Neural progenitor cell (in vitro differentiated cells): ENCODE results near the gene POU5F1. TPM values are rescaled to one million over a fixed set of nuclear protein-coding genes. Genes with fewer than 3 reads are reported as not detected.

Experiments used
- DNase-seq: peaks from one replicate; pipeline ENCODE4 v3.0.0-alpha.2; 2016; ENCODE audit warnings: low spot score
- H2AFZ ChIP-seq: fragments of 200-600 bp; sonication (generic); replicated peaks from 2 replicates; pipeline ENCODE4 v1.6.1; 2016; ENCODE audit warnings: antibody characterized with exemption
- H3F3A ChIP-seq: fragments of 200-600 bp; sonication (generic); 2 replicates; pipeline ENCODE4 v1.6.1; 2016; ENCODE audit warnings: antibody characterized with exemption, low read depth
- H3K27ac ChIP-seq: fragments of 200-600 bp; sonication (generic); 2 replicates; pipeline ENCODE4 v1.5.1; 2016; ENCODE audit warnings: mild to moderate bottlenecking
- H3K27me3 ChIP-seq: fragments of 200-600 bp; sonication (generic); 2 replicates; pipeline ENCODE4 v1.6.1; 2016; ENCODE audit warnings: mild to moderate bottlenecking, moderate library complexity
- H3K36me3 ChIP-seq: fragments of 200-600 bp; sonication (generic); 2 replicates; pipeline ENCODE4 v1.5.1; 2016
- H3K4me1 ChIP-seq: fragments of 200-600 bp; sonication (generic); 2 replicates; pipeline ENCODE4 v1.6.1; 2016; ENCODE audit warnings: mixed run types
- H3K4me2 ChIP-seq: fragments of 200-600 bp; sonication (generic); 2 replicates; pipeline ENCODE4 v1.6.1; 2016
- H3K4me3 ChIP-seq: fragments of 200-600 bp; sonication (generic); 2 replicates; pipeline ENCODE4 v1.5.1; 2016
- H3K79me2 ChIP-seq: fragments of 200-600 bp; sonication (generic); 2 replicates; pipeline ENCODE4 v1.6.1; 2016; ENCODE audit warnings: low read depth
- H3K9ac ChIP-seq: fragments of 200-600 bp; sonication (generic); 2 replicates; pipeline ENCODE4 v1.6.1; 2016
- H3K9me3 ChIP-seq: fragments of 200-600 bp; sonication (generic); 2 replicates; pipeline ENCODE4 v1.5.1; 2016; ENCODE audit warnings: low read depth
- H4K20me1 ChIP-seq: fragments of 200-600 bp; sonication (generic); 2 replicates; pipeline ENCODE4 v1.6.1; 2016; ENCODE audit warnings: low read depth
- H3K27ac Mint-ChIP-seq: 3 replicates; pipeline ENCODE4 v1.8.0; 2021; ENCODE audit warnings: mixed read lengths
- H3K27me3 Mint-ChIP-seq: 2 replicates; pipeline ENCODE4 v1.8.0; 2022; ENCODE audit warnings: low read depth, mild to moderate bottlenecking, inconsistent platforms, moderate library complexity, mixed read lengths; ENCODE audit not compliant: insufficient read depth
- H3K36me3 Mint-ChIP-seq: 3 replicates; pipeline ENCODE4 v1.8.0; 2021; ENCODE audit warnings: mixed read lengths
- H3K4me1 Mint-ChIP-seq: 3 replicates; pipeline ENCODE4 v1.8.0; 2021; ENCODE audit warnings: mixed read lengths
- H3K4me3 Mint-ChIP-seq: 3 replicates; pipeline ENCODE4 v1.8.0; 2021; ENCODE audit warnings: mild to moderate bottlenecking, moderate library complexity, mixed read lengths
- H3K9me3 Mint-ChIP-seq: 3 replicates; pipeline ENCODE4 v1.8.0; 2020; ENCODE audit warnings: mixed read lengths
- CTCF ChIP-seq: fragments of 200-600 bp; sonication (generic); IDR thresholded peaks from 2 replicates; pipeline ENCODE4 v1.5.1; 2017; ENCODE audit warnings: antibody characterized with exemption, mild to moderate bottlenecking
- EZH2 ChIP-seq: fragments of 200-600 bp; sonication (generic); IDR thresholded peaks from 2 replicates; pipeline ENCODE4 v1.6.1; 2017; ENCODE audit warnings: antibody characterized with exemption, mild to moderate bottlenecking, moderate library complexity
- EZH2phosphoT487 ChIP-seq: fragments of 200-600 bp; sonication (generic); IDR thresholded peaks from 2 replicates; pipeline ENCODE4 v1.6.1; 2017; ENCODE audit warnings: antibody characterized with exemption
- total RNA-seq: library from RNA; depleted of rRNA; stranded (reverse); fragments of >200 nt; gene quantifications from 2 replicates; pipeline ENCODE4 v1.2.3, GENCODE V29; 2015; ENCODE audit warnings: low replicate concordance

The POU5F1 gene
- total RNA-seq, 1 donor from 2014 or later: 17.4 TPM

GRCh38 chr6:31173406-31173805 lies 2.9 kb upstream of the POU5F1 start:
- DNase-seq: no peak
- Histone ChIP-seq H3K4me3 (no peak overlapping the region), H3K27me3 (peaks cover 36% of the 10 kb centered on the region), H3K79me2 (no peaks in the 10 kb centered on the region), H3K27ac (no peak overlapping the region), H3K36me3 (no peaks in the 10 kb centered on the region), H3K9ac (no peak overlapping the region), H3F3A (peaks cover 13% of the 10 kb centered on the region), H3K4me1 (peaks cover 19% of the 10 kb centered on the region), H3K9me3 (no peaks in the 10 kb centered on the region), H3K4me2 (peak overlapping the region; percentile 39), H2AFZ (peak overlapping the region; percentile 63), H4K20me1 (no peaks in the 10 kb centered on the region)
- peaks cover 10% of the 10 kb centered on the region for H3K27me3 Mint-ChIP-seq
- no peak for TF ChIP-seq EZH2
- TF ChIP-seq EZH2phosphoT487: no peak
- TF ChIP-seq CTCF: no peak
- H3K4me1 Mint-ChIP-seq: peaks cover 25% of the 10 kb centered on the region
- no peaks in the 10 kb centered on the region for H3K36me3 Mint-ChIP-seq
- H3K27ac Mint-ChIP-seq: no peak overlapping the region
- H3K9me3 Mint-ChIP-seq: no peaks in the 10 kb centered on the region
- no peak overlapping the region for H3K4me3 Mint-ChIP-seq

GRCh38 chr6:31172973-31173384 lies 2.5 kb upstream of the POU5F1 start:
- TF ChIP-seq CTCF (no peak), EZH2phosphoT487 (no peak), EZH2 (no peak)
- Mint-ChIP-seq H3K4me1 (peaks cover 25% of the 10 kb centered on the region), H3K27me3 (peaks cover 10% of the 10 kb centered on the region), H3K36me3 (no peaks in the 10 kb centered on the region), H3K9me3 (no peaks in the 10 kb centered on the region), H3K4me3 (no peak overlapping the region), H3K27ac (peak overlapping the region; percentile 92)
- H3K4me2 ChIP-seq: peak overlapping the region; percentile 39
- H4K20me1 ChIP-seq: no peaks in the 10 kb centered on the region
- H3K27ac ChIP-seq: no peak overlapping the region
- no peak overlapping the region for H3K4me3 ChIP-seq
- peak overlapping the region; percentile 63 for H2AFZ ChIP-seq
- H3F3A ChIP-seq: peaks cover 13% of the 10 kb centered on the region
- H3K36me3 ChIP-seq: no peaks in the 10 kb centered on the region
- peaks cover 40% of the 10 kb centered on the region for H3K27me3 ChIP-seq
- no peaks in the 10 kb centered on the region for H3K79me2 ChIP-seq
- peaks cover 19% of the 10 kb centered on the region for H3K4me1 ChIP-seq
- no peaks in the 10 kb centered on the region for H3K9me3 ChIP-seq
- H3K9ac ChIP-seq: no peak overlapping the region
- DNase-seq: peak; percentile 38

- Histone ChIP-seq H4K20me1 (no peaks in the 10 kb centered on the region), H2AFZ (peak overlapping the region; percentile 63), H3K36me3 (no peaks in the 10 kb centered on the region), H3K27me3 (peaks cover 40% of the 10 kb centered on the region), H3K9me3 (no peaks in the 10 kb centered on the region), H3K4me3 (no peak overlapping the region), H3K4me2 (peak overlapping the region; percentile 39), H3K4me1 (peaks cover 19% of the 10 kb centered on the region), H3K79me2 (no peaks in the 10 kb centered on the region), H3K27ac (no peak overlapping the region), H3F3A (peaks cover 13% of the 10 kb centered on the region), H3K9ac (no peak overlapping the region)
- Mint-ChIP-seq H3K27me3 (peaks cover 8% of the 10 kb centered on the region), H3K27ac (peak overlapping the region; percentile 92), H3K4me3 (no peak overlapping the region), H3K9me3 (no peaks in the 10 kb centered on the region), H3K4me1 (peaks cover 25% of the 10 kb centered on the region), H3K36me3 (no peaks in the 10 kb centered on the region)
- TF ChIP-seq CTCF (no peak), EZH2phosphoT487 (no peak), EZH2 (no peak)
- DNase-seq: peak; percentile 36
Measured at GRCh38 chr6:31171931-31172905, 1.7 kb upstream of the POU5F1 start.
